IMR-90 (cell line): ENCODE results near the gene GLCE. TPM values are rescaled to one million over a fixed set of nuclear protein-coding genes. Genes with fewer than 3 reads are reported as not detected.

Source experiments
- ATAC-seq: fragments of 200-7000 bp; cut with Tn5 transposase; 2 replicates; pipeline ENCODE4 v1.9.1; 2020; ENCODE audit warnings: low read depth, mild to moderate bottlenecking, moderate library complexity
- BruUV-seq: library from RNA; stranded (reverse); fragments of 400-500 nt; replicated peaks from 2 replicates; lab custom pipeline; 2021; lab: Mats Ljungman, UMichigan
- CTCF ChIA-PET: fragments of 300-600 bp; formaldehyde crosslinking; extraction: SDS; loops from one replicate; lab custom pipeline; 2021; ENCODE audit warnings: antibody characterized with exemption; lab: Yijun Ruan, JAX
- POLR2A ChIA-PET: fragments of 300-600 bp; sonication (Branson Sonifier 250); formaldehyde crosslinking; loops from one replicate; lab custom pipeline; 2022; ENCODE audit warnings: antibody characterized with exemption; ENCODE audit not compliant: unreplicated experiment; lab: Charles Lee
- DNase-seq: peaks from one replicate; pipeline ENCODE4 v3.0.0; 2013
- H2AFZ ChIP-seq: replicated peaks from 2 replicates; pipeline ENCODE3; 2013; ENCODE audit warnings: low read length, mild to moderate bottlenecking; ENCODE audit not compliant: poor library complexity
- H2AK5ac ChIP-seq: 2 replicates; pipeline ENCODE4 v1.6.1; 2013; ENCODE audit warnings: low read depth, low read length, inconsistent platforms
- H2AK9ac ChIP-seq: replicated peaks from 2 replicates; pipeline ENCODE3; 2013; ENCODE audit warnings: mild to moderate bottlenecking, low read depth, low read length, moderate library complexity; ENCODE audit not compliant: poor library complexity
- H2BK120ac ChIP-seq: 2 replicates; pipeline ENCODE4 v1.6.1; 2013; ENCODE audit warnings: low read depth, low read length, inconsistent platforms
- H2BK15ac ChIP-seq: 3 replicates; pipeline ENCODE4 v1.6.1; 2013; ENCODE audit warnings: low read depth, low read length, inconsistent platforms
- H2BK20ac ChIP-seq: 2 replicates; pipeline ENCODE4 v1.6.1; 2013; ENCODE audit warnings: low read depth, mild to moderate bottlenecking, inconsistent platforms, low read length, moderate library complexity
- H2BK5ac ChIP-seq: 2 replicates; pipeline ENCODE4 v1.6.1; 2013; ENCODE audit warnings: mild to moderate bottlenecking, low read depth, low read length, inconsistent platforms; ENCODE audit not compliant: poor library complexity, severe bottlenecking
- H3K14ac ChIP-seq: replicated peaks from 2 replicates; pipeline ENCODE4 v1.6.1; 2013; ENCODE audit warnings: low read depth, low read length, inconsistent platforms
- H3K18ac ChIP-seq: 2 replicates; pipeline ENCODE4 v1.6.1; 2013; ENCODE audit warnings: low read depth, low read length, control low read depth
- H3K23ac ChIP-seq: 2 replicates; pipeline ENCODE4 v1.6.1; 2013; ENCODE audit warnings: low read depth, low read length, inconsistent platforms
- H3K27ac ChIP-seq: 2 replicates; pipeline ENCODE4 v1.5.1; 2013; ENCODE audit warnings: mild to moderate bottlenecking, control low read depth, low read length; ENCODE audit not compliant: insufficient read depth
- H3K27me3 ChIP-seq: 2 replicates; pipeline ENCODE4 v1.6.1; 2013; ENCODE audit warnings: low read length; ENCODE audit not compliant: control insufficient read depth, insufficient read depth
- H3K36me3 ChIP-seq: 2 replicates; pipeline ENCODE4 v1.6.1; 2013; ENCODE audit warnings: low read length, mixed read lengths; ENCODE audit not compliant: control insufficient read depth, insufficient read depth
- H3K4ac ChIP-seq: 2 replicates; pipeline ENCODE4 v1.6.1; 2013; ENCODE audit warnings: low read depth, low read length, inconsistent platforms
- H3K4me1 ChIP-seq: 2 replicates; pipeline ENCODE4 v1.6.1; 2013; ENCODE audit warnings: low read length, mixed read lengths; ENCODE audit not compliant: control insufficient read depth, insufficient read depth
- H3K4me2 ChIP-seq: 2 replicates; pipeline ENCODE4 v1.6.1; 2013; ENCODE audit warnings: low read depth, mild to moderate bottlenecking, control low read depth, low read length, moderate library complexity
- H3K4me3 ChIP-seq: 2 replicates; pipeline ENCODE4 v1.5.1; 2013; ENCODE audit warnings: low read depth, mild to moderate bottlenecking, control low read depth, low read length, moderate library complexity; ENCODE audit not compliant: insufficient read depth
- H3K56ac ChIP-seq: 2 replicates; pipeline ENCODE4 v1.6.1; 2013; ENCODE audit warnings: low read length, inconsistent platforms; ENCODE audit not compliant: insufficient read depth; ENCODE audit errors: extremely low read depth
- H3K79me1 ChIP-seq, 2 experiments: 2 replicates each; pipeline ENCODE4 v1.6.1; 2013; ENCODE audit warnings: low read length in 2 of 2, inconsistent platforms in 1 of 2, low read depth in 1 of 2
- H3K9ac ChIP-seq: 2 replicates; pipeline ENCODE4 v1.6.1; 2013; ENCODE audit warnings: low read depth, low read length, control low read depth
- H3K9me1 ChIP-seq: 2 replicates; pipeline ENCODE4 v1.6.1; 2013; ENCODE audit warnings: low read length, inconsistent platforms; ENCODE audit not compliant: insufficient read depth
- H3K9me3 ChIP-seq: 2 replicates; pipeline ENCODE4 v1.6.1; 2013; ENCODE audit warnings: low read length; ENCODE audit not compliant: control insufficient read depth, insufficient read depth
- H4K20me1 ChIP-seq: 2 replicates; pipeline ENCODE4 v1.6.1; 2013; ENCODE audit warnings: low read length, inconsistent platforms; ENCODE audit not compliant: insufficient read depth
- H4K5ac ChIP-seq: 2 replicates; pipeline ENCODE4 v1.6.1; 2013; ENCODE audit warnings: mild to moderate bottlenecking, low read depth, low read length, control low read depth
- H4K8ac ChIP-seq, 2 experiments: 2 replicates each; pipeline ENCODE4 v1.6.1; 2013; ENCODE audit warnings: low read depth in 2 of 2, low read length in 2 of 2, control low read depth in 1 of 2, inconsistent platforms in 1 of 2
- H4K91ac ChIP-seq: 2 replicates; pipeline ENCODE4 v1.6.1; 2013; ENCODE audit warnings: low read depth, low read length, inconsistent platforms; ENCODE audit not compliant: insufficient read depth
- BHLHE40 ChIP-seq: fragments of 150-350 bp; IDR thresholded peaks from 2 replicates; pipeline ENCODE4 v1.6.1; 2016; ENCODE audit warnings: mild to moderate bottlenecking, low read depth, low read length
- CEBPB ChIP-seq: IDR thresholded peaks from 2 replicates; pipeline ENCODE4 v1.6.1; 2012; ENCODE audit warnings: low read depth, low read length, improper control_type of control experiment
- CHD1 ChIP-seq: IDR thresholded peaks from 2 replicates; pipeline ENCODE4 v1.6.1; 2012; ENCODE audit warnings: low read depth, low read length, improper control_type of control experiment
- CTCF ChIP-seq: conservative IDR thresholded peaks from 2 replicates; pipeline ENCODE4 v1.5.1; 2012; ENCODE audit warnings: mild to moderate bottlenecking, low read depth, low read length, improper control_type of control experiment
- FOS ChIP-seq: fragments of 150-350 bp; IDR thresholded peaks from 2 replicates; pipeline ENCODE4 v1.6.1; 2016; ENCODE audit warnings: low read depth, low read length
- MAFK ChIP-seq: IDR thresholded peaks from 2 replicates; pipeline ENCODE4 v1.6.1; 2012; ENCODE audit warnings: low read depth, low read length, improper control_type of control experiment
- MAZ ChIP-seq: IDR thresholded peaks from 2 replicates; pipeline ENCODE4 v1.6.1; 2012; ENCODE audit warnings: low read depth, mild to moderate bottlenecking, low read length, improper control_type of control experiment, moderate library complexity, borderline replicate concordance
- MXI1 ChIP-seq: IDR thresholded peaks from 2 replicates; pipeline ENCODE4 v1.6.1; 2012; ENCODE audit warnings: low read depth, mild to moderate bottlenecking, low read length, moderate library complexity, borderline replicate concordance
- NFE2L2 ChIP-seq: fragments of 150-350 bp; IDR thresholded peaks from 2 replicates; pipeline ENCODE4 v1.6.1; 2016; ENCODE audit warnings: low read depth, mild to moderate bottlenecking, low read length
- POLR2A ChIP-seq: IDR thresholded peaks from 2 replicates; pipeline ENCODE4 v1.6.1; 2012; ENCODE audit warnings: mild to moderate bottlenecking, low read depth, low read length
- RAD21 ChIP-seq: IDR thresholded peaks from 2 replicates; pipeline ENCODE4 v1.6.1; 2012; ENCODE audit warnings: low read length, improper control_type of control experiment
- RCOR1 ChIP-seq: IDR thresholded peaks from 2 replicates; pipeline ENCODE4 v1.6.1; 2012; ENCODE audit warnings: mild to moderate bottlenecking, low read length, improper control_type of control experiment; ENCODE audit not compliant: insufficient replicate concordance
- SMC3 ChIP-seq: fragments of 150-350 bp; IDR thresholded peaks from 2 replicates; pipeline ENCODE4 v1.6.1; 2016; ENCODE audit warnings: low read depth, mild to moderate bottlenecking, antibody characterized with exemption, low read length, moderate library complexity
- dilution Hi-C: fragments of 300-500 bp; cut with HindIII; formaldehyde crosslinking; loops from one replicate; pipeline ENCODE4 v1.14.3; 2018; ENCODE audit warnings: low sequenced_read_pairs; ENCODE audit not compliant: unreplicated experiment
- in situ Hi-C: fragments of 300-500 bp; cut with MboI; formaldehyde crosslinking; loops from 3 replicates; pipeline ENCODE4 v1.14.3; 2019; ENCODE audit warnings: low sequenced_read_pairs, inconsistent platforms, mixed read lengths
- intact Hi-C: fragments of 100-400 bp; cut with micrococcal nuclease; formaldehyde crosslinking; loops from 2 replicates; pipeline ENCODE4 v1.10.0; 2022
- polyA plus RNA-seq, 3 experiments: library from polyadenylated mRNA; depleted of rRNA; stranded (reverse); fragments of >200 nt; gene quantifications; 2 replicates each; pipeline ENCODE4 v1.2.3, GENCODE V29; 2012; ENCODE audit warnings: low replicate concordance in 1 of 3
- total RNA-seq: library from RNA; depleted of rRNA; stranded (reverse); fragments of >200 nt; gene quantifications from 2 replicates; pipeline ENCODE4 v1.2.3, GENCODE V29; 2012

The GLCE gene
- total and polyA plus RNA-seq, 2 of the 4 experiments (the other 2 are of a cell fraction) = 15.3 to 29.6 TPM

GRCh38 chr15:69175536-69175935 lies 15.1 kb downstream of the GLCE start:
- POLR2A ChIA-PET = no interaction called here

More at GRCh38 chr15:69175536-69175935, 15.1 kb downstream of the GLCE start:
- no peaks in the 10 kb centered on the region for H3K9me3 ChIP-seq
- no peak overlapping the region for H2AK9ac ChIP-seq
- no peak overlapping the region for H3K4me3 ChIP-seq
- no peak overlapping the region for H2AFZ ChIP-seq
- no peak overlapping the region for H2BK5ac ChIP-seq
- H2BK120ac ChIP-seq = no peak overlapping the region
- dilution Hi-C loops (no loop called here), intact Hi-C loops (no loop called here), in situ Hi-C loops (no loop called here)
- H3K4me1 ChIP-seq = no peaks in the 10 kb centered on the region
- no peak overlapping the region for H4K91ac ChIP-seq
- H3K9me1 ChIP-seq = no peaks in the 10 kb centered on the region
- CTCF ChIA-PET = interaction anchor here (0.8 kb wide), 1 partner anchor 12 kb away, joined by 3 read pairs; no protein-coding TSS in a partner anchor
- no peak overlapping the region for H2BK15ac ChIP-seq
- no peak overlapping the region for H4K8ac ChIP-seq
- H3K27ac ChIP-seq = no peak overlapping the region
- BruUV-seq = no TSS peak
- no peak overlapping the region for H3K4me2 ChIP-seq
- H4K20me1 ChIP-seq = no peaks in the 10 kb centered on the region
- peaks cover 4 to 22% of the 10 kb centered on the region in 2 experiments for H3K79me1 ChIP-seq
- H3K36me3 ChIP-seq = no peaks in the 10 kb centered on the region
- H3K4ac ChIP-seq = no peak overlapping the region
- ATAC-seq (no peak), DNase-seq (no peak)
- H3K18ac ChIP-seq = no peak overlapping the region
- no peak overlapping the region for H2BK20ac ChIP-seq
- no peak overlapping the region for H3K14ac ChIP-seq
- no peak overlapping the region for H2AK5ac ChIP-seq
- no peak overlapping the region for H3K9ac ChIP-seq
- no peaks in the 10 kb centered on the region for H3K27me3 ChIP-seq
- H3K23ac ChIP-seq = no peak overlapping the region
- no peak overlapping the region for H3K56ac ChIP-seq
- H4K5ac ChIP-seq = no peak overlapping the region
- TF ChIP-seq CEBPB (no peak), FOS (no peak), RAD21 (no peak), MAZ (no peak), NFE2L2 (no peak), MAFK (no peak), CHD1 (no peak), RCOR1 (no peak), MXI1 (no peak), POLR2A (no peak), CTCF (no peak), SMC3 (no peak), BHLHE40 (no peak)
